ENCODE data around the gene DNAJB4.

The DNAJB4 gene

DNA sequence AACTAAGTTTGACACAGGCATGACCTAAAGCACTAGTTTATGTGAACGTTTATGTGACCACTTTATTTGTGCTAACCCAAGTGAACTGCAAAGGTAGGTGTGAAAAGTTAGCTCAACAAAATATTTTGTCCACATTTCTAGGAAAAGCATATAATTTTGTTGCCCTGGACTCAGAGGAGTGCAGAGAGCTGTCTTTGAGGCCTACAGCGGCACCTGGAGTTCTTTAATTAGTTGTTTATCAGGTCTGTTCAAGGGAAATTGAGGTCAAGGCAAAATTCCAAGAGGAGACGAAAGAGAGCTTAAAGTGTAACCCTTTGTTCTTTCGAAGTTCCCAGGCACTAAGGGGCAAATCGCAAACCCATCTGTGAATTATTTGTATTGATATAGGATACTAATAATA lies 42.4 kb downstream of the DNAJB4 start:
- TF ChIP-seq, protein P1, sequence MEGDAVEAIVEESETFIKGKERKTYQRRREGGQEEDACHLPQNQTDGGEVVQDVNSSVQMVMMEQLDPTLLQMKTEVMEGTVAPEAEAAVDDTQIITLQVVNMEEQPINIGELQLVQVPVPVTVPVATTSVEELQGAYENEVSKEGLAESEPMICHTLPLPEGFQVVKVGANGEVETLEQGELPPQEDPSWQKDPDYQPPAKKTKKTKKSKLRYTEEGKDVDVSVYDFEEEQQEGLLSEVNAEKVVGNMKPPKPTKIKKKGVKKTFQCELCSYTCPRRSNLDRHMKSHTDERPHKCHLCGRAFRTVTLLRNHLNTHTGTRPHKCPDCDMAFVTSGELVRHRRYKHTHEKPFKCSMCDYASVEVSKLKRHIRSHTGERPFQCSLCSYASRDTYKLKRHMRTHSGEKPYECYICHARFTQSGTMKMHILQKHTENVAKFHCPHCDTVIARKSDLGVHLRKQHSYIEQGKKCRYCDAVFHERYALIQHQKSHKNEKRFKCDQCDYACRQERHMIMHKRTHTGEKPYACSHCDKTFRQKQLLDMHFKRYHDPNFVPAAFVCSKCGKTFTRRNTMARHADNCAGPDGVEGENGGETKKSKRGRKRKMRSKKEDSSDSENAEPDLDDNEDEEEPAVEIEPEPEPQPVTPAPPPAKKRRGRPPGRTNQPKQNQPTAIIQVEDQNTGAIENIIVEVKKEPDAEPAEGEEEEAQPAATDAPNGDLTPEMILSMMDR (conservative IDR thresholded peaks at IDR 0.05; ENCODE audit: low read depth): no peak
- no peak for DNase-seq (ENCODE audit: low spot score)
- CTCF ChIA-PET: interaction anchor here (0.6 to 0.8 kb wide), 2 partner anchors 127 to 154 kb away, joined by 4 to 9 read pairs; no protein-coding TSS in a partner anchor
- POLR2A ChIA-PET (ENCODE audit: low non-redundant PET): no interaction called here
- no peak overlapping the region for H3K27ac ChIP-seq

DNA sequence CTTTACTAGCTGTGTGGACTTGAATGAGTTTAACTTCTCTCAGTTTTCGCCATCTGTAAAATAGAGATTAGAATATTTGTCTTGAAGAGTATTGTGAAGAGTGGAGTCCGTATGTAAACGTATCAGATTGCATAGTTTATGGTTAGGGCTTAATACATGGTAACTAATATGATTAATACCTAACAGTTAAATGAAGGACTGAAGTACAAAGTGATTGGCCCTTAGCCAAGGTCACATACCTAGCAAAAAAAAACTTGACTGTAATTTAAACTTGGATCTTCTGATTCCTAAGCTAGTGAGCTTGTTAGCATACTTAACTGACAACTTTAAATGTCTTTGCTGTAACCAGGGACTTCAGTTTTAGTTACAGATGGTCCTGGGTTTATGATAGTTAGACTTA lies 42.9 kb downstream of the DNAJB4 start:
- ChIA-PET CTCF (no interaction called here), POLR2A (ENCODE audit: low non-redundant PET) (no interaction called here)
- H3K27ac ChIP-seq: no peak overlapping the region
- TF ChIP-seq, protein P1 (conservative IDR thresholded peaks at IDR 0.05; ENCODE audit: low read depth): no peak
- DNase-seq (ENCODE audit: low spot score): no peak

DNA sequence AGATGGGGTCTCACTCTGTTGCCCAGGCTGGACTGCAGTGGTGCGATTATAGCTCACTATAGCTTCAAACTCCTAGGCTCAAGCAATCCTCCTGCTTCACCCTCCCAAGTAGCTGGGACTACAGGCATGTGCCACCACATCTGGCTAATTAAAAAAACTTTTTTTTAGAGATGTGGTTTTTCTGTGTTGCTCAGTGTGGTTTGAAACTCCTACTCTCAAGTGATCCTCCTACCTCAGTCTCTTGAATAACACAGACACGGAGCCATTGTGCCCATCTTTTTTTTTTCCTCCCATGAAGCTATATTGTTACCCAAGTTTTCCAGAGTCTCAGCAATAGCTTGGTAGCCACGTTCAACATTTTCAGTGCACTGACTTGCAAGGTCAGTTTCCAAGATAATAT lies 43.7 kb downstream of the DNAJB4 start:
- no peak for DNase-seq (ENCODE audit: low spot score)
- TF ChIP-seq, protein P1 (conservative IDR thresholded peaks at IDR 0.05; ENCODE audit: low read depth): no peak
- ChIA-PET POLR2A (ENCODE audit: low non-redundant PET) (no interaction called here), CTCF (no interaction called here)
- no peak overlapping the region for H3K27ac ChIP-seq

DNA sequence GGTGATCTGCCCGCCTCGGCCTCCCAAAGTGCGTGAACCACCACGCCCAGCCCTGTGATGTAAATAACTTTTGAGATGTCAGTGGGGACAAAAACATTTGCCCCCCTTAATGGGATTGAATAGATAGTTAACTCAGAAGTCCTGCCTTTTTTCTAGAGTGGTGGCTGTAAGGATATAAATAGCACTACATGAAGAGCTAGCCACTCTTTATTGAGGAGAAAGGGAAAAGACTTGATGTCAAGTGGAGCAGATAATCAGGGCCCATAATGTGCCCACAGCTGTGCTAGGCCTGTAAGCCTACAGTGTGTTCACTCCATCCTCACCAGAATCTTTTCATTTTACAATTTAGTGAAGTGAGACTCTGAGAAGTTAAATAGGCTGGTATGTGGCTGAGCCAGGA lies 44.7 kb downstream of the DNAJB4 start:
- DNase-seq (ENCODE audit: low spot score): no peak
- H3K27ac ChIP-seq: no peak overlapping the region
- ChIA-PET CTCF (no interaction called here), POLR2A (ENCODE audit: low non-redundant PET) (interaction anchor here (0.6 kb wide), 1 partner anchor 362 kb away, joined by 4 read pairs; no protein-coding TSS in a partner anchor)
- TF ChIP-seq, protein P1 (conservative IDR thresholded peaks at IDR 0.05; ENCODE audit: low read depth): no peak

DNA sequence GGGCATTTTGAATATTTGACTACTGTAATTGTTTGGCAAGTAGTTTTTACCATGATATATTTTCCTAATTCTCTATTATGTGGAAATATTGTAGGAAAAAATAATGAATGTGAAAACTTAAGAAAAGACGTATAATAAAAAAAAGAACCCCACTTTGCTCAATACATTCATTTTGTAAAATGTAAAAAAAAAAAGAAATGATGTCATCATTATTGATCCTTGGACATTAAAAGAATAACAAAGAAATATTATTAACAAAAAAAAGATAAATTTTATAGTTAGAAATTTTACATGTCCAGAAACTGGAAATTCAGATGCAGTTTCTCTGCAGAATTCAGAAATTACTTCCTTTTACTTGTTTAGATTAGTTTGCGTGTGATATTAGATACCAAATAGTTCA lies 46.3 kb downstream of the DNAJB4 start:
- ChIA-PET CTCF (no interaction called here), POLR2A (ENCODE audit: low non-redundant PET) (no interaction called here)
- no peak overlapping the region for H3K27ac ChIP-seq
- no peak for DNase-seq (ENCODE audit: low spot score)
- TF ChIP-seq, protein P1 (conservative IDR thresholded peaks at IDR 0.05; ENCODE audit: low read depth): no peak

DNA sequence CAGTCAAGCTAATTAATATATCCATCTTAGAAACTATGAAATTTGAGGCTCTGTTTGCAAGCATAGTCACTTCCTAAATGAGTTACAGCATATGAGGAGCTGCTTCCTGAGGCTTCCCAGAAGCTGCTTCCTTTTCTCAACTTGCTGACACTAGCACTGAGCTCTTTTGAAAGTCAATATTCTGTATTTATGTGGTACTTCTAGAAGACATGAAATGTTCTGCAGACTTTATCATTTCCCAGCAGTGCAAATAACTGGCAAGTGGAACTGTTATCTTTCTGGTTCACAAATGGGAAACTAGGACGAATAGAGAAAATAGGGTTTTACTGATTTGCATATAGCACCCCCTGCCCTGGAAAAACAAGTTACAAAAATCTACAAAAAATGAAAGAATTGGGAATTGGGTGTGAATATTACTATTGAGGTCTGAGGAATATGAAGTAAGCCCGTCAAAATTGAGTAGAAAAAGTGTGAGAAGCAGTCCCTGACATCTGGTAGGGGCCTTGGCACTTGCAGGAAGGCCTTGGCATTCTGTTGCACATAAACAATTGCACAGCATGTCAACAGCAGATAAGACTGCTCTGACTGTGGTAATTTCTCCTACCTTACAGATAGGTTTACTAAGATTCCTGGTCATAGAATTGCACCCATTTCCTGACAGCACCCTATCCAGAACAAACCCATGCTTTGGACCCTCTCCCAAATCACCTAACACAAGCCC lies 48.1 kb downstream of the DNAJB4 start:
- no peak overlapping the region for H3K27ac ChIP-seq
- no peak for DNase-seq (ENCODE audit: low spot score)
- TF ChIP-seq, protein P1 (conservative IDR thresholded peaks at IDR 0.05; ENCODE audit: low read depth): no peak
- POLR2A ChIA-PET (ENCODE audit: low non-redundant PET): no interaction called here
- CTCF ChIA-PET: interaction anchor here (0.6 kb wide), 1 partner anchor 318 kb away, joined by 7 read pairs; no protein-coding TSS in a partner anchor
